Measurements from ENCODE around the gene ACACB. TPM values are rescaled to one million over a fixed set of nuclear protein-coding genes. Genes with fewer than 3 reads are reported as not detected.
"Not testable (repeated sequence)": the region's sequence is repeated elsewhere in the genome, so short reads cannot be mapped to it uniquely, and the experiment has no call there.

Gene ACACB
- total RNA-seq, 2 donors from 2014 or later = 49.6 to 55.6 TPM

GRCh38 chr12:109127533-109128242 is 11.3 kb downstream of the ACACB start:
- DNase-seq = no peak
- intact Hi-C loops (cut with DNase I, micrococcal nuclease) = no loop called here
- ATAC-seq = no peak

GRCh38 chr12:109130297-109131153 is 14.1 kb downstream of the ACACB start:
- intact Hi-C loops (cut with DNase I, micrococcal nuclease) = no loop called here
- ATAC-seq = no peak
- no peak for DNase-seq

GRCh38 chr12:109131154-109132050 is 15.0 kb downstream of the ACACB start:
- DNase-seq = no peak
- ATAC-seq = peak; percentile 21
- intact Hi-C loops (cut with DNase I, micrococcal nuclease) = no loop called here

- intact Hi-C loops (cut with DNase I, micrococcal nuclease) = no loop called here
These were observed 18.0 kb downstream of the ACACB start for GRCh38 chr12:109134186-109134917.

GRCh38 chr12:109137055-109137454 is 20.7 kb downstream of the ACACB start:
- no peak for ATAC-seq
- DNase-seq = no peak
- intact Hi-C loops (cut with DNase I, micrococcal nuclease) = no loop called here

More at GRCh38 chr12:109134186-109134917, 18.0 kb downstream of the ACACB start:
- peak; percentile 45 for ATAC-seq
- no peak for DNase-seq

- no peak for DNase-seq
- ATAC-seq = no peak
- intact Hi-C loops (cut with DNase I, micrococcal nuclease) = no loop called here
These were observed 23.0 kb downstream of the ACACB start for GRCh38 chr12:109139360-109139759.

- DNase-seq (no peak), ATAC-seq (no peak)
- intact Hi-C loops (cut with DNase I, micrococcal nuclease) = no loop called here
These were observed 23.4 kb downstream of the ACACB start for GRCh38 chr12:109139791-109140190.

- ATAC-seq = no peak
- no peak for DNase-seq
- intact Hi-C loops (cut with DNase I, micrococcal nuclease) = no loop called here
These were observed 24.2 kb downstream of the ACACB start for GRCh38 chr12:109140560-109140959.

- no peak for DNase-seq
- intact Hi-C loops (cut with DNase I, micrococcal nuclease) = no loop called here
- ATAC-seq = peak; percentile 52
These were observed 27.8 kb downstream of the ACACB start for GRCh38 chr12:109144224-109144623.

- intact Hi-C loops (cut with DNase I, micrococcal nuclease); ATAC-seq; DNase-seq: not testable (repeated sequence)
These were observed 30.7 kb downstream of the ACACB start for GRCh38 chr12:109147126-109147525.

GRCh38 chr12:109147954-109148353 is 31.6 kb downstream of the ACACB start:
- DNase-seq (peak in 1 of 2 donors; percentile 52), ATAC-seq (no peak)
- intact Hi-C loops (cut with DNase I, micrococcal nuclease) = no loop called here

- DNase-seq (peak in 1 of 2 donors; percentile 24), ATAC-seq (peak; percentile 50)
- intact Hi-C loops (cut with DNase I, micrococcal nuclease) = no loop called here
These were observed 33.8 kb downstream of the ACACB start for GRCh38 chr12:109150124-109150640.

GRCh38 chr12:109151457-109151856 is 35.1 kb downstream of the ACACB start:
- DNase-seq (no peak), ATAC-seq (no peak)
- intact Hi-C loops (cut with DNase I, micrococcal nuclease) = no loop called here

GRCh38 chr12:109153821-109154441 is 37.5 kb downstream of the ACACB start:
- intact Hi-C loops (cut with DNase I, micrococcal nuclease) = no loop called here
- DNase-seq (peak; percentile 28 to 44), ATAC-seq (peak; percentile 15)

GRCh38 chr12:109154451-109155438 is 38.4 kb downstream of the ACACB start:
- intact Hi-C loops (cut with DNase I, micrococcal nuclease) = no loop called here
- DNase-seq (peak; percentile 87 to 90), ATAC-seq (peak; percentile 93)

GRCh38 chr12:109156036-109156435 is 39.6 kb downstream of the ACACB start:
- DNase-seq (no peak), ATAC-seq (no peak)
- intact Hi-C loops (cut with DNase I, micrococcal nuclease) = no loop called here

GRCh38 chr12:109156586-109156985 is 40.2 kb downstream of the ACACB start:
- DNase-seq = no peak

More at GRCh38 chr12:109156586-109156985, 40.2 kb downstream of the ACACB start:
- ATAC-seq = no peak
- intact Hi-C loops (cut with DNase I, micrococcal nuclease) = no loop called here

All from left colon (tissue), 2 donors.